AG09309 (cell line): Measurements from ENCODE around the gene CTIF.

ENCODE experiments used
- DNase-seq: peaks from one replicate; pipeline ENCODE4 v3.0.0-alpha.2; 2010; ENCODE audit warnings: low read depth
- H3K4me3 ChIP-seq: 2 replicates; pipeline ENCODE4 v1.5.1; 2011; ENCODE audit warnings: mild to moderate bottlenecking, low read depth, low read length, moderate library complexity; ENCODE audit not compliant: control insufficient read depth
- CTCF ChIP-seq: IDR thresholded peaks from 2 replicates; pipeline ENCODE4 v1.5.1; 2011; ENCODE audit warnings: mild to moderate bottlenecking, low read depth, low read length, inconsistent platforms; ENCODE audit not compliant: insufficient read depth, control insufficient read depth; ENCODE audit errors: missing control alignments

The CTIF gene

GRCh38 chr18:48566589-48566988 lies 27.8 kb downstream of the CTIF start:
- TF ChIP-seq CTCF: no peak
- no peak for DNase-seq
- H3K4me3 ChIP-seq: no peak overlapping the region

GRCh38 chr18:48567388-48567787 lies 28.6 kb downstream of the CTIF start:
- no peak overlapping the region for H3K4me3 ChIP-seq
- DNase-seq: no peak
- TF ChIP-seq CTCF: no peak

- no peak overlapping the region for H3K4me3 ChIP-seq
- TF ChIP-seq CTCF: no peak
- DNase-seq: no peak
Observed at GRCh38 chr18:48569139-48569914, 30.5 kb downstream of the CTIF start.

DNA sequence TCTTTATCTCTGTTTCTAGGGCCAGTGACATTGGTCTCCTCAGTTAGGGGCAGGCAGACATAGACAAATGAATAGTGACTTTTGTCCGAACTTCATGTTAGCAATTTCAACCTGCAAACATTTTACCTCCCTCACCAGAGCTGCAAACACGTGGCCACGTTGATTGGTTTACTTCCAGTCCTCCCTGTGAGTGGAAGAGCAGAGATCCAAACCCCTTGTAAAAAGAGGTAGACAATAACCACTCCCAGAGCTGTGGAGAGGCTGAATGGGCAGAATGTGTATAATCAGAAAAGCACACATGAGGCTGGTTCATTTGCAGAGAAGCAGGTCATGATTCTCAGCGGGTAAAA lies 31.1 kb downstream of the CTIF start:
- no peak for DNase-seq
- TF ChIP-seq CTCF: no peak
- no peak overlapping the region for H3K4me3 ChIP-seq

DNA sequence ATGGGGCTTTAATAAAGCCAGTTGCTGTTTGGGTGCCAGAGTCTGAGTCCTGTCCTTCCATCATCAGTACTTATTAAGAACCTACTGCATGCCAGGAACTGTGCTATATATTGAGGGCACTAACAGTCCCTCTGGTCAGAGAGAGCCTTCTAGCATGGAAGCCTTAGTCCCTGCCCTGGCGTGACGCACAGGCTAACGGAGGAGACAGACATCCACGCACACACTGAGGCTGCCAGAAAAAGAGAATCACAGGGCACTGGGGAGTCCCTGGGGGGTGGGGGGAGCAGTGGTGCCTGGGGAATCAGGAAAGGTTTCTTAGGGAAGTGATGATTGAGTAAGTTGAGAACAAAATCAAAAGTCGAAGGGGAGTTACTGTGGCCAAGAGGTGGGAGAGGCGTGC lies 31.5 kb downstream of the CTIF start:
- no peak overlapping the region for H3K4me3 ChIP-seq
- TF ChIP-seq CTCF: no peak
- no peak for DNase-seq

DNA sequence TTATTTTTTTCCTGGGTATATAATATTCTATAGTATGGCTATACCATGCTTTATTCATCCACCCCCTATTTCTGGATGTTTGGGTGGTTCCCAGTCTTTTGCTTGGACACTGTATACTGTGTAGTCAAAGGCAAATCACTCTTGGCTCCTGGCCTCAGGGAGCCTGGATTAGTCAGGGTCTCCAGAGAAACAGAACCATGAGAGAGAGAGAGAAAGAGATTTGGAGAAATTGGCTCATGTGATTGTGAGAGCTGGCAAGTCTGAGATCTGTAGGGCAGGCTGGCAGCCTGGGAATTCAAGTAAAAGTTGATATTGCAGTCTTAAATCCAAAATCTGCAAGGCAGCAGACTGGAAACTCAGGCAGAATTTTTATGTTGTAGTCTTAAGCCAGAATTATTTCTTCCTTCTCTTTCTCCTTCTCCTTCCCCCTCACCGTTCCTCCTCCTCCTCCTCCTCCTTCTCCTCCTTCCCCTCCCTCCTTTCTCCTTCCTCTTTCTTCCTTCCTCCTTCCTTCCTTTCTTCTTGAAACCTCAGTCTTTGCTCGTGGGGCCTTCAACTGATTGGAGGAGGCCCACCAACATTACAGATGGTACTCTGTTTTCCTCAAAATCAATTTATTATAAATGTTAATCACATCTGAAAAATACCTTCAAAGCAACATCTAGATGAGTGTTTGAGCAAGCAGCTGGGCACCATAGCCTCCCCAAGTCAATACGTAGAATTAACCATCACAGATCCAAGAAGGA lies 33.0 kb downstream of the CTIF start:
- no peak for TF ChIP-seq CTCF
- no peak for DNase-seq
- no peak overlapping the region for H3K4me3 ChIP-seq
